Natural killer cell treated with Interleukin-12 subunit alpha and Interleukin-12 subunit beta and Interleukin-15 and Interleukin-18, amount 100 ng/mL, for 72 hours (primary cell): Measurements from ENCODE around the gene SPATS1. TPM values are rescaled to one million over a fixed set of nuclear protein-coding genes. Genes with fewer than 3 reads are reported as not detected.

Experiments used
- ATAC-seq, 2 donors: fragments of 150-1000 bp; cut with Tn5 transposase in 1 of 2; sonication (Bioruptor Pico), chemical (Tn5 transposase) in 1 of 2; 2 replicates each; pipeline ENCODE4 v1.10.0; 2021
- DNase-seq: peaks from one replicate; pipeline ENCODE4 v3.0.0; 2022; ENCODE audit warnings: low spot score
- H3K27ac Mint-ChIP-seq, 2 donors: 1 replicate in 1 of 2; 2 replicates in 1 of 2; pipeline ENCODE4 v1.8.0; 2022; ENCODE audit warnings: mixed read lengths in 2 of 2, mild to moderate bottlenecking in 1 of 2, moderate library complexity in 1 of 2
- H3K27me3 Mint-ChIP-seq, 2 donors: 1 replicate in 1 of 2; 2 replicates in 1 of 2; pipeline ENCODE4 v1.8.0; 2022; ENCODE audit warnings: mixed read lengths in 2 of 2
- H3K36me3 Mint-ChIP-seq: one replicate; pipeline ENCODE4 v1.8.0; 2022; ENCODE audit warnings: mixed read lengths
- H3K4me1 Mint-ChIP-seq, 2 donors: 1 replicate in 1 of 2; 2 replicates in 1 of 2; pipeline ENCODE4 v1.8.0; 2022; ENCODE audit warnings: low read depth in 2 of 2, mixed read lengths in 2 of 2, mild to moderate bottlenecking in 1 of 2
- H3K4me3 Mint-ChIP-seq: one replicate; pipeline ENCODE4 v1.8.0; 2022; ENCODE audit warnings: mixed read lengths
- H3K9me3 Mint-ChIP-seq: 2 replicates; pipeline ENCODE4 v1.8.0; 2022; ENCODE audit warnings: mixed read lengths
- total RNA-seq, 2 donors: library from RNA; stranded (reverse); gene quantifications; one replicate each; pipeline ENCODE4 v1.2.3, GENCODE V29; 2022

SPATS1 gene
- total RNA-seq, 2 donors from 2014 or later: not detected

GRCh38 chr6:44366781-44367180, 24.3 kb downstream of the SPATS1 start:
- Mint-ChIP-seq H3K9me3 (no peaks in the 10 kb centered on the region), H3K36me3 (no peaks in the 10 kb centered on the region), H3K27ac (no peak overlapping the region), H3K27me3 (peaks cover 12 to 13% of the 10 kb centered on the region in 2 donors), H3K4me1 (no peaks in the 10 kb centered on the region), H3K4me3 (no peak overlapping the region)
- ATAC-seq (no peak), DNase-seq (no peak)

GRCh38 chr6:44367681-44368080, 25.2 kb downstream of the SPATS1 start:
- no peak for ATAC-seq
- H3K27ac Mint-ChIP-seq: no peak overlapping the region

GRCh38 chr6:44373051-44373450, 30.6 kb downstream of the SPATS1 start:
- ATAC-seq: no peak
- no peaks in the 10 kb centered on the region for H3K36me3 Mint-ChIP-seq
- no peak overlapping the region for H3K4me3 Mint-ChIP-seq
- no peak for DNase-seq
- no peaks in the 10 kb centered on the region for H3K4me1 Mint-ChIP-seq
- peaks cover 7 to 11% of the 10 kb centered on the region in 2 donors for H3K27me3 Mint-ChIP-seq
- H3K27ac Mint-ChIP-seq: no peak overlapping the region
- H3K9me3 Mint-ChIP-seq: no peaks in the 10 kb centered on the region

More at GRCh38 chr6:44367681-44368080, 25.2 kb downstream of the SPATS1 start:
- DNase-seq: no peak
- no peaks in the 10 kb centered on the region for H3K4me1 Mint-ChIP-seq
- H3K36me3 Mint-ChIP-seq: no peaks in the 10 kb centered on the region
- peaks cover 11 to 12% of the 10 kb centered on the region in 2 donors for H3K27me3 Mint-ChIP-seq
- H3K9me3 Mint-ChIP-seq: no peaks in the 10 kb centered on the region
- no peak overlapping the region for H3K4me3 Mint-ChIP-seq

GRCh38 chr6:44373787-44374186, 31.3 kb downstream of the SPATS1 start:
- no peaks in the 10 kb centered on the region for H3K4me1 Mint-ChIP-seq
- ATAC-seq (no peak), DNase-seq (no peak)
- H3K36me3 Mint-ChIP-seq: no peaks in the 10 kb centered on the region
- no peak overlapping the region for H3K27ac Mint-ChIP-seq
- H3K27me3 Mint-ChIP-seq: peaks cover 0 to 9% of the 10 kb centered on the region in 2 donors
- H3K4me3 Mint-ChIP-seq: no peak overlapping the region
- no peaks in the 10 kb centered on the region for H3K9me3 Mint-ChIP-seq

GRCh38 chr6:44375071-44375470, 32.6 kb downstream of the SPATS1 start:
- no peak overlapping the region for H3K27ac Mint-ChIP-seq
- H3K27me3 Mint-ChIP-seq: peaks cover 0 to 9% of the 10 kb centered on the region in 2 donors
- no peaks in the 10 kb centered on the region for H3K36me3 Mint-ChIP-seq
- DNase-seq (no peak), ATAC-seq (no peak)
- no peak overlapping the region for H3K4me3 Mint-ChIP-seq
- H3K9me3 Mint-ChIP-seq: no peaks in the 10 kb centered on the region
- no peaks in the 10 kb centered on the region for H3K4me1 Mint-ChIP-seq

GRCh38 chr6:44377484-44377883, 35.0 kb downstream of the SPATS1 start:
- Mint-ChIP-seq H3K9me3 (no peaks in the 10 kb centered on the region), H3K27ac (no peak overlapping the region), H3K4me3 (no peak overlapping the region), H3K4me1 (no peaks in the 10 kb centered on the region), H3K27me3 (peaks cover 0 to 14% of the 10 kb centered on the region in 2 donors), H3K36me3 (no peaks in the 10 kb centered on the region)
- DNase-seq (no peak), ATAC-seq (no peak)

- Mint-ChIP-seq H3K36me3 (no peaks in the 10 kb centered on the region), H3K4me1 (no peaks in the 10 kb centered on the region), H3K4me3 (no peak overlapping the region), H3K27me3 (peaks cover 0 to 14% of the 10 kb centered on the region in 2 donors), H3K9me3 (no peaks in the 10 kb centered on the region), H3K27ac (no peak overlapping the region)
- ATAC-seq: no peak
- no peak for DNase-seq
These were observed 35.5 kb downstream of the SPATS1 start for GRCh38 chr6:44377971-44378370.

GRCh38 chr6:44381739-44382138, 39.3 kb downstream of the SPATS1 start:
- no peak overlapping the region for H3K4me3 Mint-ChIP-seq
- H3K27ac Mint-ChIP-seq: no peak overlapping the region
- H3K9me3 Mint-ChIP-seq: no peaks in the 10 kb centered on the region
- no peak for DNase-seq
- no peak for ATAC-seq
- peaks cover 5 to 6% of the 10 kb centered on the region in 2 donors for H3K4me1 Mint-ChIP-seq
- H3K36me3 Mint-ChIP-seq: no peaks in the 10 kb centered on the region
- H3K27me3 Mint-ChIP-seq: peaks cover 0 to 4% of the 10 kb centered on the region in 2 donors

- Mint-ChIP-seq H3K4me3 (peak overlapping the region; percentile 97), H3K9me3 (no peaks in the 10 kb centered on the region), H3K27ac (peak overlapping the region; percentile 93 to 96), H3K27me3 (peaks cover 0 to 3% of the 10 kb centered on the region in 2 donors), H3K4me1 (peaks cover 37 to 44% of the 10 kb centered on the region in 2 donors), H3K36me3 (peaks cover 15% of the 10 kb centered on the region)
- no peak for ATAC-seq
- no peak for DNase-seq
These were observed 44.0 kb downstream of the SPATS1 start for GRCh38 chr6:44386364-44386928.

- ATAC-seq (no peak), DNase-seq (no peak)
- Mint-ChIP-seq H3K4me3 (peak overlapping the region; percentile 97), H3K36me3 (peaks cover 15% of the 10 kb centered on the region), H3K27me3 (no peaks in the 10 kb centered on the region), H3K27ac (peak overlapping the region; percentile 93 to 96), H3K4me1 (peaks cover 37 to 49% of the 10 kb centered on the region in 2 donors), H3K9me3 (no peaks in the 10 kb centered on the region)
These were observed 44.5 kb downstream of the SPATS1 start for GRCh38 chr6:44386929-44387345.

- DNase-seq: peak; percentile 97
- ATAC-seq: peak; percentile 93 to 96
- H3K9me3 Mint-ChIP-seq: no peaks in the 10 kb centered on the region
- peaks cover 37 to 51% of the 10 kb centered on the region in 2 donors for H3K4me1 Mint-ChIP-seq
- H3K27ac Mint-ChIP-seq: peak within 1 kb of the TSS; percentile 93 to 96
- no peaks in the 10 kb centered on the region for H3K27me3 Mint-ChIP-seq
- peak within 1 kb of the TSS; percentile 97 for H3K4me3 Mint-ChIP-seq
- peaks cover 15% of the 10 kb centered on the region for H3K36me3 Mint-ChIP-seq
These were observed 45.1 kb downstream of the SPATS1 start, which contains the start of gene CDC5L for GRCh38 chr6:44387346-44388134. TSS of gene CDC5L (plus strand) at chr6:44387706. CDS start at chr6:44387824, 118 bp downstream.

- DNase-seq (no peak), ATAC-seq (no peak)
- Mint-ChIP-seq H3K27ac (peak overlapping the region; percentile 93 to 96), H3K36me3 (peaks cover 15% of the 10 kb centered on the region), H3K27me3 (no peaks in the 10 kb centered on the region), H3K4me3 (peak overlapping the region; percentile 97), H3K4me1 (peaks cover 37 to 51% of the 10 kb centered on the region in 2 donors), H3K9me3 (no peaks in the 10 kb centered on the region)
These were observed 45.7 kb downstream of the SPATS1 start for GRCh38 chr6:44388135-44388487.

- Mint-ChIP-seq H3K27ac (peak overlapping the region; percentile 93 to 96), H3K27me3 (no peaks in the 10 kb centered on the region), H3K36me3 (peaks cover 18% of the 10 kb centered on the region), H3K4me3 (peak overlapping the region; percentile 97), H3K9me3 (no peaks in the 10 kb centered on the region), H3K4me1 (peaks cover 37 to 51% of the 10 kb centered on the region in 2 donors)
- DNase-seq (no peak), ATAC-seq (no peak)
These were observed 46.4 kb downstream of the SPATS1 start for GRCh38 chr6:44388887-44389286.

- no peaks in the 10 kb centered on the region for H3K27me3 Mint-ChIP-seq
- no peaks in the 10 kb centered on the region for H3K9me3 Mint-ChIP-seq
- DNase-seq: no peak
- no peak overlapping the region for H3K27ac Mint-ChIP-seq
- H3K36me3 Mint-ChIP-seq: peaks cover 28% of the 10 kb centered on the region
- peak overlapping the region; percentile 97 for H3K4me3 Mint-ChIP-seq
- peaks cover 40 to 56% of the 10 kb centered on the region in 2 donors for H3K4me1 Mint-ChIP-seq
- no peak for ATAC-seq
These were observed 47.8 kb downstream of the SPATS1 start for GRCh38 chr6:44390158-44390683.
